Cardiac fibroblast (primary cell): ENCODE measurements around the gene PDZD2.

Experiments
- DNase-seq, 2 donors: peaks; one replicate each; pipeline versions ENCODE4 v3.0.0 to v3.0.0-alpha.2; 2010; ENCODE audit warnings: low read depth in 2 of 2
- H3K4me3 ChIP-seq, 2 donors: replicated peaks in 1 of 2; 1 replicate in 1 of 2; 2 replicates in 1 of 2; pipeline ENCODE4 v1.5.1; 2011; ENCODE audit warnings: low read depth in 2 of 2, low read length in 2 of 2, mild to moderate bottlenecking in 2 of 2, moderate library complexity in 1 of 2
- TF ChIP-seq, protein P1 (sequence below): IDR thresholded peaks from one replicate; pipeline ENCODE4 v1.5.1; 2011; ENCODE audit warnings: low read depth, mild to moderate bottlenecking, low read length, inconsistent platforms

Gene PDZD2

DNA sequence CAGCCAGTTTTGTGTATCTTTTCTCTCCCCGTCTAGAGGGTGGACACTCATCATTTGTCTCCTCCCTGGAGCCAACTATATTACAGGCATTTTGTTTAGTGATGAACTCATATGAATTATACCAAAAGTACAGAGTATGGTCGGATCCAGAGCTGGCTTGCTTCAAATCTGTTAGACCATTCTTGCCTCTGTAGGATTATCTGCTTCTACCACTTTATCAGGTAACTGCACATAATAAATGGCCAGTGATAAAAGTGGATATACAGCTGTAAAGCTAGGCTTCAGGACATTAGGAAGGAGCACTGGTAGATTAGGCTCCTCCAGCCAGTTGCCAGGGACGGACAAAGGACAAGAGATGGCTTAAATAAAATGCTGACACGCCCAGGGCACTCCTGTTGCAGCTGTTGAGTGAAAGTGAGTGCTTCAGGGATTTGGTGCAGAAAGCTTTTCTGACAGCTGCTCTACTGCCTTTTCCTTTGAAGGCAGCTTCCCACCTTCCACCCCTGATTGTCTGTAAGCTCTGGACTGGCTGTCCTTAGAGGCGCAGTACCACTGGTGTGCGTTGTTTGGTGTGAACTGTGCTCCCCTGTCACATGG is 259.2 kb downstream of the PDZD2 start:
- no peak overlapping the region for H3K4me3 ChIP-seq
- TF ChIP-seq, protein P1, sequence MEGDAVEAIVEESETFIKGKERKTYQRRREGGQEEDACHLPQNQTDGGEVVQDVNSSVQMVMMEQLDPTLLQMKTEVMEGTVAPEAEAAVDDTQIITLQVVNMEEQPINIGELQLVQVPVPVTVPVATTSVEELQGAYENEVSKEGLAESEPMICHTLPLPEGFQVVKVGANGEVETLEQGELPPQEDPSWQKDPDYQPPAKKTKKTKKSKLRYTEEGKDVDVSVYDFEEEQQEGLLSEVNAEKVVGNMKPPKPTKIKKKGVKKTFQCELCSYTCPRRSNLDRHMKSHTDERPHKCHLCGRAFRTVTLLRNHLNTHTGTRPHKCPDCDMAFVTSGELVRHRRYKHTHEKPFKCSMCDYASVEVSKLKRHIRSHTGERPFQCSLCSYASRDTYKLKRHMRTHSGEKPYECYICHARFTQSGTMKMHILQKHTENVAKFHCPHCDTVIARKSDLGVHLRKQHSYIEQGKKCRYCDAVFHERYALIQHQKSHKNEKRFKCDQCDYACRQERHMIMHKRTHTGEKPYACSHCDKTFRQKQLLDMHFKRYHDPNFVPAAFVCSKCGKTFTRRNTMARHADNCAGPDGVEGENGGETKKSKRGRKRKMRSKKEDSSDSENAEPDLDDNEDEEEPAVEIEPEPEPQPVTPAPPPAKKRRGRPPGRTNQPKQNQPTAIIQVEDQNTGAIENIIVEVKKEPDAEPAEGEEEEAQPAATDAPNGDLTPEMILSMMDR, result no peak
- DNase-seq, result no peak

DNA sequence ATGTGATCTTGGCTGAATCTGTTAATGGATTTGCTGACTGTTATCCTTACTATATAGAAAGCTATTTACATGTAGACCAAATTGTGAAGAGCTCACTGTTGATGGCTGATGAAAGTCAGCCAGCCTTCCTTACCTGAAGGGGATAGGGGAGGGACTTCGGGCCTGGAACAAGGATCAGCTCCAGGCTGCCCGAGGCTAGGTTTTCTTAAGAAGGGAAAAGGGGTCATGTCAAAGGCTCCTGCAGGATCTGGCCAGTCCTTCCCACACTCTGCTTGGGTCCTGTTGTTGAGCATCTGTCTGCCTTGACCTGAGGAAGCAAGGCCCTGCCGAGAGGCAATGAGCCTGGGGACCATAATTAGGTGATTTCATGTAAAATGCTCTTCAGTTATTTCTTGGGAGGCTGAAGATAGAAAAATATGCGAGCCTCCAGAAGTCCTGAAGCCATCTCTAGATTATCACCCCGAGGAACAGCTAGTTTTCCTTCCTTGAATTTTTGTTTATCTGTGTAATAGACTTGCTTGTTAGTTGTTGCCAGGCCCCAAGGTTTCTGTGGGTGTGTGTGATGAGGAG is 261.4 kb downstream of the PDZD2 start:
- no peak for DNase-seq
- TF ChIP-seq, protein P1, result no peak
- no peak overlapping the region for H3K4me3 ChIP-seq

DNA sequence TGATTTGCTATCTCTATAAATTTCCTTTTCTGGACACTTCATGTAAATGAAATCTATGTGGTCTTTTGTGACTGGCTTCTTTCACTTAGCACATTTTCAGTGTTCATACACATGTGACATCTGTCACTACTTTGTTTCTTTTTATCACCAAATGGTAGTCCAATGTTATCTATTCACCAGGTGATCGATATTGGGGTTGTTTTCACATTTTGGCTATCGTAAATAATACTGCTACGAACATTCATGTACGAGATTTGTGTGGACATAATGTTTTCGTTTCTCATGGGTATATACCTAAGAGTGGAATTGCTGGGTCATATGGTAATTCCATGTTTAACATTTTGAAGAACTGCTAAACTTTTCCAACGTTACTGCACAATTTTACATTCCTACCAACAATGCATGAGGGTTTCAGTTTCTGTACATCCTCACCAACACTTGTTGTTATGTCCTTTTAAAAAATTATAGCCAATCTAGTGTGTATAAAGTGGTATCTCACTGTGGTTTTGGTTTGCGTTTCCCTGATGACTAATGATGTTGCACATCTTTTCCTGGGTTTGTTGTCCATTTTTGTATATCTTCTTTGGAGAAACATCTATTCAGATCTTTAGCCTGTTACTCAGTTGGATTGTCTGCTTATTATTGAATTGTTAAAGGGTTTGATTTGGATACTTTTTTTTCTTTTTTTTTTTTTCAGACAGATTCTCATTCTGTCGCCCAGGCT is 263.0 kb downstream of the PDZD2 start:
- TF ChIP-seq, protein P1, result no peak
- no peak overlapping the region for H3K4me3 ChIP-seq
- DNase-seq, result peak in 1 of 2 donors; percentile 18

DNA sequence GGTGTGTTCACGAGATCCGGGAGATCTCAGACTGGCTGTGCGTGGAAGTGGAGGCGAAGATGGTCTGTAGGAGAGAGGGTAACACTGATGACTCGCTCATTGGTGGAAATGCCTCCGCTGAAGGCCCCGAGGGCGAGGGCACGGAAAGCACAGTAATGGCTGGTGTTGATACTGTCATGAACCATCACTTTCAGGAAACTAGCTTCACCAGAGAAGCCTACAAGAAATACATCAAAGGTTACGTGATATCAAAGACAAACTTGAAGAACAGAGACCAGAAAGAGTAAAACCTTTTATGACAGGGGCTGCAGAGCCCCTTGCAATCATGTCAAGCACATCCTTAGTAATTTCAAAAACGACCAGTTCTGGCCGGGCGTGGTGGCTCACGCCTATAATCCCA is 269.5 kb downstream of the PDZD2 start:
- DNase-seq, result no peak
- H3K4me3 ChIP-seq, result no peak overlapping the region
- TF ChIP-seq, protein P1, result no peak

DNA sequence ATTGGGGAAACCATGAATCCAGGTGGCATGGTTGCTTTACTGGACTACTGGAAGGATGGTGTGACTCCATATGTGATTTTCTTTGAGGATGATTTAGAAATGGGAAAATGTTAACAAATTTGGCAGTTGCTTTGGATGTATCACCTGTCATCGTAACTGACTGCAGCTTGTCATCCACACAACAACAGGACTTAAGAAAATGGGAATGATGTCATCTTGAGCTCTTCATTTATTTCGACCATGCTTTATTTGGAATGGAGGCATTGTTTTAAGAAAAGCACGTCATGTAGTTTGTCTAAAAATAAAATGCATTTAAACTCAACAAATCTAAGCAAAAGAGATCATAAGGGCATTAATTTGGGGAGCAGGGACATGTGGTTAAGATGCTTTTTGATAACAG is 270.1 kb downstream of the PDZD2 start:
- no peak for DNase-seq
- TF ChIP-seq, protein P1, result no peak
- no peak overlapping the region for H3K4me3 ChIP-seq

DNA sequence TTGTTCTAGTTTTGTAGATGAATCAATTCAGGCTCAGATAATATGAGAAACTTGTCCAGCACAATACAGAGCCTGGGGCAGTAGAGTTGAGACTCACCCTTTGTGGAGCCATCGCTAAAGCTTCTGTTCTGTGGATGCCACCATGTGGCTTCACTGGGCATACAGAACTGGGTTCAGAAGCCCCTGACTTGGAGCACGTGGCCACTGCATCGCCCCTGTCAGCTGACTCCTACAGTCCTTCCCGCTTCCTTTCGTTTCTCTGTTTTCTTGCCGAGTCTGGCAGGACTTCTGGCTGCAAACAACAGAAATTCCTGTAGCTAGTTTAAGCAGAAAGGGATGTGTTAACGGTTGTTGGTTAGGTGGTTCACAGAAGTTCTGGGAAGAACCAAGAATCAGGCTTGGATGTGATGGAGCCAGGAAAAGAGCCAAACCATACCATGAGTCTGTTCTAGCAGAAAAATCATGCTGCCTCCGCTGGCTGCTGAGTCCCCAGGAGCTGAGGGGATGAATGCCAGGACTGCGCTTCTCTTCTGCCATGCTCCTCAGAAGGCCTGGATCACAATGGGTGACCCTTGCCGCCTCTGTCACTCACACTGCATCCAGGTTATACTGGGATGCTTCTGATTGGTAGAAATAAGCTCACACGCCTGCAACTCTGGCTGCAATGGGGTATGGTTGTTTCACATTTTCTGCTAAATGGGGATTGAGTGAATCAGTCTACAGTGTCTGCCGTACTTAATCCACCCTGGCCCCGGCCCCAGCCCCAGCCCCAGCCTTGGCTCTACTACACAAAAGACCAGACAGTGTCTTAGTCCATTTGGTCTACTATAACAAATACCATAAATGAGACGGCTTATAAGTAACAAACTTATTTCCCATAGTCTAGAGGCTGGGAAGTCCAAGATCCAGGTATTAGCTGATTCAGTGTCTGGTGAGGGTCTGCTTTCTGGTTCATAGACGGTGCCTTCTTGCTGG is 272.6 kb downstream of the PDZD2 start:
- no peak overlapping the region for H3K4me3 ChIP-seq
- no peak for DNase-seq
- TF ChIP-seq, protein P1, result no peak
